ENCODE data around the gene FOXC1.

The FOXC1 gene

GRCh38 chr6:1609648-1610496 is at the start of gene FOXC1:
Gene FOXC1 (plus strand): TSS chr6:1609915. CDS start chr6:1610446, 531 bp downstream.
- H3K4me3 ChIP-seq (ENCODE audit: low read depth, low read length) = no peak within 1 kb of the TSS

GRCh38 chr6:1560281-1561058 is 49.2 kb upstream of the FOXC1 start:
- no peak overlapping the region for H3K4me3 ChIP-seq (ENCODE audit: low read depth, low read length)

DNA sequence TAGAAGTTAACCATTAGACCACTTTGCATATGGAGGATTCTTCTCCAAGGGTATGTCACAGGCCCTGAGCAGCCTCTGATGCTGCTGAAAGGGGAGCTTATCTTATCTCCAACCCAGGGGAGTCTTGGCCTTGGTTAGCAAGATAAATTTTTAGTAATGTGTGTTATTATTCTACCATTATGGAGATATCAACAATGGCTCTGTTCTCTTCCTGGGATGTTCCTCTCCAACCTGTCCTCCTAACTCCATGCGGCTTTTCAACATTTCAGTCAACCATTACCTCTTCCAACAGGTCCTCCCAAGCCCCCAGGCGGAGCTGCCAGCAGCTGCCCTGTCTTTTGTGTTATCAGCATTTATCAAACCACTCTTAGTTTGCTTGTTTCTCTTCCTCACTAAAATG is 48.4 kb upstream of the FOXC1 start:
- no peak overlapping the region for H3K4me3 ChIP-seq (ENCODE audit: low read depth, low read length)

GRCh38 chr6:1562171-1562955 is 47.4 kb upstream of the FOXC1 start:
- H3K4me3 ChIP-seq (ENCODE audit: low read depth, low read length) = no peak overlapping the region

DNA sequence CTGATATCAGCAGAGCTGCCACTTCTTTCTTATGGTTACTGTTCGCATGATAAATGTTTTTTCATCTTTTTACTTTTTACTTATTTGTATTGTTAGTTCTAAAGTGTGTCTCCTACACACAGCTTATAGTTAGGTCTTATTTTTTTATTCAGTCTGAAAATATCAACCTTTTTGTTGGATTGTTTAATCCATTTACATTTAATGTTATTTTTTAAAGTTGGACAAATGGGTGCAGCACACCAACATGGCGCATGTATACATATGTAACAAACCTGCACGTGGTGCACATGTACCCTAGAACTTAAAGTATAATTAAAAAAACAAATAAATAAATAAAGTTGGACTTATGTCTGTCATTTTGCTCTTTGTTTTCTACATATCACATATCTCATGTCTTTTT is 40.3 kb upstream of the FOXC1 start:
- no peak overlapping the region for H3K4me3 ChIP-seq (ENCODE audit: low read depth, low read length)

GRCh38 chr6:1570848-1571247 is 38.9 kb upstream of the FOXC1 start:
- H3K4me3 ChIP-seq (ENCODE audit: low read depth, low read length) = no peak overlapping the region

GRCh38 chr6:1572892-1573291 is 36.8 kb upstream of the FOXC1 start:
- no peak overlapping the region for H3K4me3 ChIP-seq (ENCODE audit: low read depth, low read length)

- no peak overlapping the region for H3K4me3 ChIP-seq (ENCODE audit: low read depth, low read length)
These were observed 35.5 kb upstream of the FOXC1 start for GRCh38 chr6:1574083-1574761.

DNA sequence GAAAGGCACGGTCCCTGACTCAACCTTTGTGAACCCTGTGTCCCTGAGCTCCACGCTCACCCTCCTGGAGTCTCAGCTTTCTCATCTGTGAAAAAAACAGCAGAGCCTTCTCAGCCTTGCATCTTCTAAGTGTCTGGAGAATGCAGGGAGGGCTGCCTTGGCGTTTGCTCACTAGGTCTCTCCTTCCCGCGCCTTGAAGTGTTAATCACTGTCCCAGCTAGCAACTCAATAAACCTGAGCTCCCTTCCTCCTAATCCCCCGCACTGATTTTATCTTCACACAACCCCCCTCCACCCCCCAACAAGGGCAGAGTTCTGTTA is 34.9 kb upstream of the FOXC1 start:
- H3K4me3 ChIP-seq (ENCODE audit: low read depth, low read length) = no peak overlapping the region

- no peak overlapping the region for H3K4me3 ChIP-seq (ENCODE audit: low read depth, low read length)
These were observed 34.3 kb upstream of the FOXC1 start for GRCh38 chr6:1575210-1576041.

DNA sequence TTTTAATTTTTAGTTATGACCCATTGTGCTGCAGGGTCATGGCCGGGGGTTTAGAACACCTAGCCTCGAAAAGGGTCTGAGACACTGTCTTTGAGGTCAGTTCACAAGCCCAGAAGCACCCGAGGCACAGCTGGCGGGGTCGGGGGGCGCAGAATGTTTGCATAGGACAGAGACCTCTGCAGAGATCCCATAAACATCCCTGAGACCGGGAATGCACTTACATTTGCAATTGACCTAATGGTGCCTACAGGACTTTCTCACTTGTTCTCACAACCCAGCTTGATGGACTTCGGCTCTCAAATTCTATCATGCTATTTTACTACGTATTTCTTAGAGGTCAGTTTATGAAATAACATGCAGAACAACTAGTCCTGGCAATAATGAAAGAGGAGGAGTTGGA is 33.5 kb upstream of the FOXC1 start:
- H3K4me3 ChIP-seq (ENCODE audit: low read depth, low read length) = no peak overlapping the region

DNA sequence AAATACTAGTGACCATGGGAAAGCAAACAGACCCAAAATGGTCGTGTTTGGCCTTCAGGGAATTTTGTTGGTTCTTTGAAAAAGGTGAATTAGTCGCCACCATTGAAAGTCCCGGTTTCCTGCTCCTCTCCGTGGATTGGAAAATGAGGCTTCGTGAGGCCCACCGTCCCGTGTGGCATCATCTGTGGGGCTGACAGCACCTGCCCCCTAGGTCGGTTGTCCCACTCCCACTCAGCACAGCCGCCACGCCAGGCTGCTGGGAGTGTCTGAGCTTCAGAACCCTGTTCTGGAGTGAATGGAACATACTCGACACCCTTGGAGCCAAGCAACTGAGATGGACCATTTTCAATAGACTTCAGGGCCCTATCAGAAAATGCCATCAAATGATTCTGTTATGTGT is 33.0 kb upstream of the FOXC1 start:
- H3K4me3 ChIP-seq (ENCODE audit: low read depth, low read length) = no peak overlapping the region

GRCh38 chr6:1577146-1577680 is 32.5 kb upstream of the FOXC1 start:
- no peak overlapping the region for H3K4me3 ChIP-seq (ENCODE audit: low read depth, low read length)

- H3K4me3 ChIP-seq (ENCODE audit: low read depth, low read length) = no peak overlapping the region
These were observed 31.6 kb upstream of the FOXC1 start for GRCh38 chr6:1577896-1578745.

DNA sequence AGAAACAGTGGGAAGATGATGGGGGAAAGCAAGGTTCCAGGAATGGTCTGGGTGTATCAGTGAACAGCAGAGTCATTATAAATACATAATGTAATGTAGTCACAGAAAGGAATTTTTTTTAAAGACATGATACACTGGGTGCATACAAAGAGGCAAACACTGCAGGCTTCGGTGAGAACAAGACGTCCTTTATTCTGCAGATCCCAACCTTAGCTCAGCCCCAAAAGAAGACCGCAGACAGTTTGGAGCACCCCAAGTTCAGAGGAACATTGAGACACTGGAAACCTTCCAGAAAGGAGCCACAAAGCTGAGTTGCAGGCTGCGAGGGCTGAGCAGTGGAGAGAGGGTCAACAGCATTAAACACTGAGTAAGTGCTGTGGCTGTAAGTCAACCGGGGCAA is 30.6 kb upstream of the FOXC1 start:
- no peak overlapping the region for H3K4me3 ChIP-seq (ENCODE audit: low read depth, low read length)

DNA sequence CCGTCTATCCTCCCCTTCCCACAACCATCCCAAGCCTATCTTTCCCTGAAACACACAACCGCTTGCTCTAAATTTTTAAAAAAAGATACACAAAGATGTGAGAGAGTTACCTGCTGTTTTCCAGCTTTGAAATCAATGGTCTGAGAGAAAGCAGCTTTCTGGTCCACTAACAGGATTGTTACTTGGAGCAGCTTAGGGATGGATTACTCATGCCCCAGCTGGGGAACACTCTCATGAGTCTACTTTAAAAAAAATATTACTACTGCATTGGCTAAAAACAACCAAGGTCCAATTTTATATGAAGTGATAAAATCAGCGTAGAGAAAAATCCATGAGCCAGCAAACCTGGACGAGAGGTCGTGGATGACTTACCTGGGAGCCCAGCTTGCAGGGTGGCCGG is 29.6 kb upstream of the FOXC1 start:
- no peak overlapping the region for H3K4me3 ChIP-seq (ENCODE audit: low read depth, low read length)

- H3K4me3 ChIP-seq (ENCODE audit: low read depth, low read length) = no peak overlapping the region
These were observed 29.1 kb upstream of the FOXC1 start for GRCh38 chr6:1580585-1580984.

GRCh38 chr6:1581120-1581991 is 28.4 kb upstream of the FOXC1 start:
- no peak overlapping the region for H3K4me3 ChIP-seq (ENCODE audit: low read depth, low read length)

Data from iPS-11a (cell line).